HL-60/S4 treated with retinoic acid at 250 ng/mL for 4 days and 3 days (cell line): ENCODE data around the gene DOK5.

Experiments used
- in situ Hi-C: fragments of 300-500 bp; cut with MboI; formaldehyde crosslinking; loops from 2 replicates; pipeline ENCODE4 v1.7.0; 2022; ENCODE audit warnings: low sequenced_read_pairs

DOK5 gene

DNA sequence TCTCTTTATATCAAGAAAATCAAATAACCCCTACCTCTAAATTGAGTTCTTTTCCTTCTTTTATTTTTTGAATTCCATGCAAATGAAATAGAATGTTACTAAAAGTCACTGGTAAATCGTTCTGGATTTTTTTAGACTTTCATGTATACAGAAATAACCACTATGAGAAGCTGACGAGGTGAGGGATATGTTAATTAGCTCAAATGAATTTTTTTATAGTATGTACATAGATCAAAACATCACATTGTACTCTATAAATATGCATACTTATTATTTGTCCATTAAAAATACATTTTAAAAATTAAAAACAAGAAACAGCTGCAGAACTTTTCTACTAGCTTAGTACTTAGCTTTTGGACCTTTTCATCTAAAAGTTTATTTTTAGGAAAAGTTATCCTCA is 165.4 kb downstream of the DOK5 start:
- in situ Hi-C loops, result loop anchor here (25.0 kb wide), 1 partner anchor 553 kb away; no protein-coding TSS in a partner anchor

DNA sequence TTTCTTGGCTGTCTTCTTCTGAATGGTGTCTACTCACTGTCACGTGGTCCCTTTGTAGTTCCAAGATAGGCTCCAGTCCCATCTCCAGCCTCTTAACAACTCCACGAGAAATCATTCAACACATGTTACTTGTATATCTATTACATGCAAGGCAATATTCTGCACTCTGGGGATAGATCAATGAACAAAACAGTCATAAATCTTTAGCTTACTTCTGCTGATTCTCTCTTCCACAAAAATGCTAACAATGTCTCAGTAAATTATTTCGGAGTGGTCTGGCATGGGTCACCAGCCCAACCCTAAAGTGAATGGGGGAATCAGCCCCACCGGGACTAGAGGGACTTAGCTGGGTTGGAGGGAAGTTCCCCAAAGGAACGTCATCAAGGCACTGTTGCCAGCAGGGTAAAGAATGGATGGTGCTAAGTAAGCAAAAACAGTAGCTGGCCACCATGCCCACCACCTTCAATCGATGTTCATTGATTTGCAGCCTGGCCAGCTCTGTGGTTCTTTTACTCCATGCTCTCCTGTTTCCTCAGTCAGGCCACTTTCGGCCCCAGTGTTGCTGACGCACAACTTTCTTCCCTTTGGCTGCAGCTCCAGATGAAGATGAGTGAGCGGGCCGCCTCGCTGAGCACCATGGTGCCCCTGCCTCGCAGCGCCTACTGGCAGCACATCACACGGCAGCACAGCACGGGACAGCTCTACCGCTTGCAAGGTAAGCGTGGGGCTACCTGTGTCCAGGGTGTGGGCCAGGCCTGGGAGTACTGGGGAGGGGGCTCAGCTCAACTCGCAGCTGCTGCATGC is 167.7 kb downstream of the DOK5 start:
- in situ Hi-C loops, result loop anchor here (25.0 kb wide), 1 partner anchor 556 kb away; no protein-coding TSS in a partner anchor

DNA sequence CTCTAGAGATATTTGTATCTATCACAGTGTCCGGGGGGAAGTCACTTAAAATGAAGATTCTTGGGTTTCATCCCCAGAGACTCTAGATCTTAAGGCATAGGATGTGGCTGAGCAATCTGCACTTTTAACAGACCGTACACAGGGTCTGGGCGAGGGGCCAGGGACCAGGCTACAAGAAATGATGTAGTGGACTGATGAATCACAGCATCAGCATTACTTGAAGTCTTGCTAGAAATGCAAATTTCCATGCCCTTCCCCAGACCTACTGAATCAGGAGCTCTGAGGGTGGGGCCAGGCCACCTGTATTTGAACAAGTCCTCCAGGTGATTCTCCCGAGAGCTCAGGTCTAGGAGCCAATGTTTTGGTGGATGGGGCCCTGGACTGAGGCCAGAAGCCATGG is 168.4 kb downstream of the DOK5 start:
- in situ Hi-C loops, result loop anchor here (25.0 kb wide), 1 partner anchor 556 kb away; no protein-coding TSS in a partner anchor

DNA sequence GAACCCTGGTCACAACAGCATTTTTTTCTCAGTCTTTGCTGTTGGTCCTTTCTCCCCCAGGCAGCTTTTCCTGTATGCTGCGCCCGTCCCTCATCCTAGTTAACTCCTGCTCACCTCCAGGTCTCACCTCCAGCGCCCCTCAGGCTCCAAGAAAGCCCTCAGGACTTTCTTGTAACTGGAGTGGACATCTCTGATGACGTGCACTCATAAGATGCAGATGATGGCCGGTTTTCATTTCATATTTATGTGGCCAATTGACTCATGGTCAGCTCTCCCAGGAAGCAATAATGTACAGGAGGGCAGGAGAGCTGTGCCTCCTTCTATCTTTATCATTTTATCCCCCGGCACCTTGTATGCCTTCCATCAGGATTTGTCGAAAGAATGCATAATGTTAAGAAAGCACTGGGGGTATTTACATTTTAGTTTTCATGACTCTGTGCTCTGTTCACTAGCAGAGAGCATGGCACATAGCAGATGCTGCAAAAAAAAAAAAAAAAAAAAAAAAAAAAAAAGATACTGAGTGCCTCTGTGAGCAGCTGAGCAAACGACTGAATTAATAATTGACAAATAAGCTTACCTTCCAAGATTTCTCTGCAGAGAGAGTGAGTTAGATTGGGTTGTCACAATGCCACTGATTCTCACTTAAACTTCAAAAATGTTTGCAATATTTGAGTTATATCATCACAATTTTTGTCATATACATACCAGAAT is 170.2 kb downstream of the DOK5 start:
- in situ Hi-C loops, result loop anchor here (25.0 kb wide), 1 partner anchor 558 kb away; no protein-coding TSS in a partner anchor

DNA sequence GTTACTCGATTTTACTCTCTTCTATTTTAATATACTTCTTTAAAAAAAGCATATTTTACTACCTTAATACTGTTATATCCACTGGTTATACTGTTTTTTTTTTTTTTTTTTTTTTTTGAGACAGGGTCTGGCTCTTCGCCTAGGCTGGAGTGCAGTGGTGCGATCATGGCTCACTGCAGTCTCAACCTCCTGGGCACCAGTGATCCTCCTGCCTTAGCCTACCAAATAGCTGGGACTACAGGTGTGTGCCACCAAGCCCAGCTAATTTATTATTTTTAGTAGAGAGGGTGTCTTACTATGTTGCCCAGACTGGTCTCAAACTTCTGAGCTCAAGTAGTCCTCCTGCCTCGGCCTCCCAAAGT is 170.7 kb downstream of the DOK5 start:
- in situ Hi-C loops, result loop anchor here (25.0 kb wide), 1 partner anchor 559 kb away; no protein-coding TSS in a partner anchor

DNA sequence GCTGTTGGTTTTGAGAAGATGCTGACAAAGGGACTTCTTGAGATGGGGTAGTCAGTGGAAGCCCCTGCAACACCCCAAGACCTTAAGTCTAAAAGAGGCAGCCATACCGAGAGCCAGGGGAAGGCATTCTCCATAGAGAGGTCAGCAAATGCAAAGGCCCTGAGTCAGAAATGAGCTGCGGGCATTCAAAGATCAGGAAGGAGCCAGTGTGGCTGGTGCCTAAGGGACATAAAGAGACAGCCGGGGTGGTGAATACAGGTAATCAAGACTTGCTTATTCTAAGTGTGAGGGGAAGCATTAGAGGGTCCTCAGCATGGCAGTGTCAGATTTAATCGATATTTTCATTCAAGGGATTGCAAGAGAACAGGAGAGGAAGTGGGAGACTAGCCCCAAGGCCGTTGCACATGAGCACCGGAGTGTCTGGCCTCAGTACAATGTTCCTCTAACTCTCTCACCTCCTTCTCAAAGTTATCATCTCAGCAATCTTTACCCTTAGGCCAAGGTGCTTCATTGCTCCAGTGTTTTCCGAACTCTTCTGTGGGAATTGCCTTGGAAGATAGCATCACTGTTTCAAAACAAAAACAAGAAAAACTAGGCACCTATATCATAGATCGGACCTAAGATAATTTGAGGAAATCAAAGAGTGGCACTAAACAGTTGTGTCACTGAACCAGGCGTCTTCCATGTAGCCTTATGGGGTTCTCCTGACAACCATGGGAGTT is 173.2 kb downstream of the DOK5 start:
- in situ Hi-C loops, result loop anchor here (25.0 kb wide), 1 partner anchor 561 kb away; no protein-coding TSS in a partner anchor

DNA sequence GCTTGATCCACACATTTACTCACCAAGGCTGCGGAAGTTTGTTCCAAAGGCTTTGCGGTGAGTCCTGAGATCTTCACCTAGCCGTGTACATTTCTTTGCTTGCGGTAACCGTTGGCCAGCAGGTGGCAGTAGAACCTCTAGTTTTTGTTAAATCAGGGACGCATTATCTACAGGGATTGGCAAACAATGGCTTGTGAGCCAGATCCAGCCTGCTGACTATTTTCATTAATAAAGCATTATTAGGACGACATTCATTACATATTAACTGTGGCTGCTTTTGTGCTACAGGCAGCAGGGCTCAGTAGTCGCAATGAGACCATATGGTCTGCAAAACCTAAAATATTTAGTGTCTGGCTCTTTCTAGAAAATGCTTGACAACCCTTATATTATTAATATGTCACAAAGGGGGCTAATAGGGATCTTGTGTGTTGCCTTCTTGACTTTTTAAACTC is 174.1 kb downstream of the DOK5 start:
- in situ Hi-C loops, result loop anchor here (25.0 kb wide), 1 partner anchor 562 kb away; no protein-coding TSS in a partner anchor

DNA sequence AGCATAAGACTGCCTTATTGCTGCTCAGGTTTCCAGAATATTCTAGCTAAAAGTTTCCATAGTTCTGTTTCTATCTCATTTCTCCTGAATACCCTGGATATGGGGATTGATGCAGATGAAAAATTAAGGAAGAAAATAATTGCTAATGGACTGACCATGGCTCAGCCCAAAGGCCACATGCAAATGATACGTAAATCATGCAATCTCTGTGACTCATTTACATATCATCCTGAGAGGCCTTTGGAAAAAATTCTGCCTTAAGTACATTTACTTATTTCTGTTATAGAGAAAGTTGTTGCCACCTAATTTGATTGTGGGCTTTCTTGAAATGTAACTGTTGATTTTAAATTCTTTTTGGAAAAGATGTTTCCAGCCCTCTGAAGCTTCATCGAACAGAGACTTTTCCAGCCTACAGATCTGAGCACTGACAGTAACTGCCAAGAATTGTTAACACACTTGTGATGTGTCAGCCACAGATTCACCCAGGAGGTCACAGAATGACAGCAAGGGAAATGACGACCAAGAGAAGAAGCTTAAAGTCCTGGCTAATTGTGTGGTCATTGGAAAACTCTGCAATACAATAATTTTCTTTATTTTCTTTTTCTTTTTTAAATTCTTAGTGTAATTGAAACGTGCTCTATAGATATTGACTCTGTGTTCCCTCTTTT is 174.8 kb downstream of the DOK5 start:
- in situ Hi-C loops, result no loop called here

DNA sequence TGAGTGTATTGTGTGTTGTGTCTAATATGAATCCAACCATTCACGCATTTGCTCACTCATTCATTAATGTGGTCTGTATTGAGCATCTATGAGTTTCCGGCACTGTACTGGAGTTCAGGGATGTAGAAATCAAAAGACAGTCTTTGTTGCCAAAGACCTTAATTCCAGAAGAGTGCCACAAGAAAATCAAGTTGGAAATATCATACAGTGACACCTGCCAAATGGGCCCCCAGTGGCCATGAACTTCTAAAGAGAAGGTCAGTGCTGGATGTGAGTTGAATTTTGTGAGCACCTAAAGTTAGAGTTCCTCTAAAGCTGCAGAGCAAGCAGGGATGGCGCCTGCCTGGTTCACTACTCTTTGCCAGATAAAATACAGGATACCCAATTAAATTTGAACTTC is 175.9 kb downstream of the DOK5 start:
- in situ Hi-C loops, result no loop called here

DNA sequence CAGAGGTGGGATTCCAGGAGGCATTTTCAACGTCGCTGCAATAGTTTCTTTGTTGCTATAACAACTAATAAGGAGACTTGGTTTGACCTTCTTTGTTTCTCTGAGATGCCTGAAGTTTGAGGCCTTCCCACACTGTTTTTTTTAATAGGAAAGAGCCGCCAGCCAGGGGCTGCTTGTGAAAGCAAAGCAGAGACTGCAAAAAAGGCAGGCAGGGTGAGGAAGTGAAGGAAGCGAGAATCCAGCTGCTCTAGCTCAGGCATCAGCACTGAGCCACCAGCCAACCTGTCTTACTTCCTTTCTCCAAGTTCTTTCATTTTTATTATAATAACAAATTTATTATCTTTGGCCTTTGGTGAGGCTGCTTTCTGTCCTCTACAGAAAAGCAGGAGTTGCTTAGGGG is 179.1 kb downstream of the DOK5 start:
- in situ Hi-C loops, result no loop called here

DNA sequence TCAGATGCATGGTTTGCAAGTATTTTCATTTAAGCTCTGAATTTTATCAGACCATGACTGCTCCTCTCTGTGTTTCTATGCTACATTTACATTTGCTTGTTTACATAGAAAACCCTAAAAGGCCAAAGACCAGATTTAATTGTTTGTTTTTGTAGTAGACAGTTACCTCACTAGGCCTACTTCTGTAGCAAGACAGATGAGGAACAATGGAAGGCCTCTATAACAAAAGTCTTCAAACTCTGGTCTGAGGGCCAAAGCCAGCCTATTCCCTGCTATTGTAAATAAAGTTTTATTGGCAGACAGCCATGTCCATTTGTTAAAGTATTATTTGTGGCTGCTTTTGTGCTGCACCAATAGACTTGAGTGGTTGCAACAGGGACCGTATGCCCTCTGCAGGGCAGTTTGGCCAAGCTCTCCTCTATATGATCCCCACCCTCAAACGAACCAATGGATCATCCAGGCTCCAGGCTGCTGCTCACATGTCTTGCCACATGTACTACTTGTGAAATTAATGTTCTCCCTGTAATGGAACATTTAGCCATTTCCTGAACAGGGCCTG is 182.0 kb downstream of the DOK5 start:
- in situ Hi-C loops, result no loop called here

DNA sequence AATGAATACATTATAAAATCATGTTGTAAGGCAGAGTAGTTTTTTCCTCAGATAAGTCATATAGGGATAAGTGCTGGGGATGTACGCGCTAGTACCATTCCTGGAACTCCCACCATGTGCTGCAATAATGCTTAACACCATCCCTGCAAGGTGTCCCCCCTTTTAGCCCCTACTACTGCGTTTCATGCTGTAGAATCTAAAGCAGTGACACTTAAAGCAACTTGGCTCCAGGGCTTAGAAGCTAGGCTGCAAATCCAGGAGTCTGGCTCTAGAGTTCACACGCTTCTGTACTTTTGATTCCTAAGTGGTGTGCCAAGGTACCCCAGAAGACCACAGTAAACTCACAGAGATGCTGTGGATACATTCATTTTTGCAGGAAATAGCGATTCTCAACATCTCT is 183.1 kb downstream of the DOK5 start:
- in situ Hi-C loops, result no loop called here

DNA sequence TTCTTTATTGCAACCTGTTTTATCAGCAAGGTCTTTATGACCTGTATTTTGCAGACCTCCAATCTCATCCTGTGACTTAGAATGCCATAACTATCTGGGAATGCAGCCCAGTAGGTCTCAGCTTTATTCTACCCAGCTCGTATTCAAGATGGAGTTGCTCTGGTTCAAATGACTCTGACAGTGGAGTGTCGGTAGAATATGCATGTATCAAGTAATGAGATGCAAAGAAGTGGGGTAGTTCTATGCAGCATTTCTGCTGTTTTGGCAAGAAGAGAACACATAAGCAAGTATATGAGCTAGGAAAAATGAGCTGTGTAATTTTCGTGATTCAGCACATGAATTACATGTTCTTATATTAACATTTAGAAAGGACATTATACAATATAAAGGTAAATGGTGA is 185.9 kb downstream of the DOK5 start:
- in situ Hi-C loops, result no loop called here

DNA sequence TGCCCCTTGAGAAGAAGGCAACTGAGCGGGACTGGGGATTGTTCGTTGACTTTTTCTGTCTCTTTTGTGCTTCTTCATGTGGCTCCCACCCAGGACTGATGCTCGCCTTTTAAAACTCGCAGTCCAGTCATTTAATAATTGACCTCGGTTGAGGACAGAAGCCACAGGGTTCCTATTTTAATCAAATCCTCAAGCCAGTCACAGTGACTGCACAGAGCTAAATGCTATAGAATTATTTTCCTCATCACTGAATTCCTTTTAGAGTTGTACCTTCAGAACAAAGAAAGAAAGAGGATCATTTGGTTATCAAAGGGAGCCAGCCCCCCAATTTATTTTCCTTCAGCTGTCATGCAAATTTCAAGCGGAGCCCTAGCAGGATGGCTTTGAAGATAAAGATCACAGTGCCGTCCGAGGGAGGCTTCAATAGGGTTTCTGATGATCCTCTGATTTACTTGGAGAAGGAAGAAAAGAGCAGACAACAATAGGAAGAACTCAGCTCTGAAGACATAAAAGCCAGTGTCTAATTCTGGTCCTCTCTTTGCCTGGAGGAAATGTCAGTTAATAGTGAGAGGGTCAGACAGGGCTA is 186.6 kb downstream of the DOK5 start:
- in situ Hi-C loops, result no loop called here

DNA sequence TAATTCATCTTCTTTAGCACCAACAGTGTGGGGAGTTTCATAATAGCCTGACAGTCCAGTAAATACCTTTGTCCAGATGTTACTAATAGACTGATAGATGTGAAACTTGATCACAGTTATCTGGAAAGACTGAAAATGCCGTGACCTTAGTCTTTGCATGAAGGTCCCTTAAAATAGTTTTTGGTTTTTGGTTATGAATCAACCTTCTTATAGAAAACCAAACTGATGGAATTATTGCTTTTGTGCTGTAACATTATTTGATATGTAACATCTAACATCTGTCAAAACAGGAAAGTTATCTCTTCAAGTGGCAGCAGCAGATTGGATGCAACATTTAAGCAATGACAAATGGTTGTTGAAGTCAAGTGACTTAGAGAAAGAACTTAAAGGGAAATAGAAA is 190.4 kb downstream of the DOK5 start:
- in situ Hi-C loops, result no loop called here

DNA sequence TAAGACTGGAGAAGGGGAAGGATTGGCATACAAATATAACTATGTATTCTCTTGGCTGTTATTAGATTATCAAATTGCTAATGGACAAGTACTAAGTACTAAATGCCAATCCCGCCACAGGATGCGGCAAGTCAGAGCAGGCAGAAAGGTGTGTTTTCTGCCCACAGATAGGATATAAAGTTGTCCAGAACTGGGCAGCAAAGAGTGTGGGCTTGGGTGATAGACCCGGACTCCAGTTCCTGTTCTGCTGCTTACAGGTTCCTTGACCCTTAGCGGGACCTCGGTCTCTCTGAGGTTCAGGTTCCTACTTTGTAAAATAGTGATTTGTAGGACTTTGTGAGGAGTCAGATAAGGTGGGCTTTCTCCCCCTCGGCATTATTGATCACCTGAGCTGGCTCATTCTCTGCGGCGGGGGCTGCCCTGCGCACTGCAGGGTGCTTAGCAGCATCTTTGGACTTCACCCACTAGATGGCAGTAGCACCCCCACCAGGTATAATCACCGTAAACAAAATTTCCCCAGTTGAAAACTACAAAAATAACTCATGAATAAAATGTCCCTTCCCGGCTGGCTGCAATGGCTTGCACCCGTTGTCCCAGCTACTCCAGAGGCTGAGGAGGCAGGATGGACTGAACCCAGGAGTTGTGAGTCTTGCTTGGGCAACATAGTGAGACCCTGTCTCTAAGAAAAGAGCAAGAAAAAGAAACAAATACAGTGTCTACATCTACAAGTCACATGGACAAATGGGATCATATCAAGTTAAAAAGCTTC is 193.1 kb downstream of the DOK5 start:
- in situ Hi-C loops, result no loop called here

DNA sequence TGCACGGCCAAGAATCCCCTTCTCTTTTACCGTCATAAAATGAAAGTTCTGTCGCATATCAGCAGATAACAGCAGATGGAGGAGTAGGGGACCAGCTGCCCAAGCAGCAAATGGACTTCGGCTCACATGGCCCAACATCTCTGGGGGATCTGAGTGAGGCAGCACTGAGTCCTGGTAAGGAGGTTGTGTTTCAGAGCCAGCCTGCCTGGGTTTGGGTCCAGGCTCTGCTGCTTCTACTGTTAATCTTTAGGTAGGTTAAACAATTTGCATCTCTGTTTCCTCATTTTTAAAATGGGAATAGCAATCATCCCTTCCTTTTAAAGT is 193.6 kb downstream of the DOK5 start:
- in situ Hi-C loops, result no loop called here

DNA sequence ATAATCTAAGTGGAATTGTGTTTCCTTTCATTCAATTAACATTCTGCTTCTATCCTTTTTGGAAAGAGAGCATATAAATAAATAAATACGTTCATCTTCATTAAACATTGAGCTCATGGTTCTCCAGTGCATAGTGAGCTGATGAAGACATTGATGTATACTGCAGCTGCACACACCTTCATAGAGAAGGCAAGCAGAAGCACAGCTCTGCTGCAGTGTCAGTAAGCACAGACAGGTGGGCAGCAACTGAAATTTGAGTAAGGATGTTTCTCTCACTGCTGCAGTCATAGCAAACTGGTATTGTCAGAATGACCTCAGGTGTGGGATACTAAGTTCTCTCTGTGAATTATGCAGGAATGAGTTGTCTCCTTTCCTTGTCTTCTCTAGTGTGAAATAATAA is 202.9 kb downstream of the DOK5 start:
- in situ Hi-C loops, result no loop called here

DNA sequence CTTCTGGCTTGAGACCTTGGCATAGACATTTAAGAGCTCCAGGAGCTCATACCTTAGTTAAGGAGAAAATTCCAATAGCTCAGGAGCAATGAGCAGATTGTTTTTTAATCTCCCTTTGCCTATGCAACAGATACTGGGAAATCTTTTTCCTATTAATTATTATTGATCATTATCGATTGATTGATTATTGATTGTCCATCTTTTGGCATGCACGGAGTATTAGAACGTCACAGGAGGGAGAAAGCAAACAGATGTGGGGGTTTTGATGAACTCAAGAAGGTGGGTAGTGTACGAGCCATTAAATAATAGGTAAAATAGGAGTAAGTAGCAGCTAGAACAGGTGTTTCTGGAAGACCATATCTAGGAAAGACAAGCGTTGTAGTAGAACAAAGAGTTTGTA is 205.0 kb downstream of the DOK5 start:
- in situ Hi-C loops, result no loop called here
